Nephron (organoid): Measurements from ENCODE around the gene SNRNP25.

ENCODE experiments used
- H3K27ac Mint-ChIP-seq, 3 experiments: 2 replicates each; pipeline ENCODE4 v1.8.0; 2020; ENCODE audit warnings: mixed read lengths in 3 of 3, mild to moderate bottlenecking in 2 of 3, moderate library complexity in 1 of 3
- H3K27me3 Mint-ChIP-seq: 2 replicates; pipeline ENCODE4 v1.8.0; 2021; ENCODE audit warnings: low read depth, mild to moderate bottlenecking, moderate library complexity, mixed read lengths
- H3K36me3 Mint-ChIP-seq: 2 replicates; pipeline ENCODE4 v1.8.0; 2020; ENCODE audit warnings: low read depth, mixed read lengths
- H3K4me1 Mint-ChIP-seq: 2 replicates; pipeline ENCODE4 v1.8.0; 2020; ENCODE audit warnings: mixed read lengths
- H3K4me3 Mint-ChIP-seq, 3 experiments: 2 replicates each; pipeline ENCODE4 v1.8.0; 2020; ENCODE audit warnings: mild to moderate bottlenecking in 3 of 3, mixed read lengths in 3 of 3, moderate library complexity in 2 of 3
- H3K9me3 Mint-ChIP-seq: 2 replicates; pipeline ENCODE4 v1.8.0; 2020; ENCODE audit warnings: mixed read lengths
- CTCF ChIP-seq, 3 experiments: fragments of 200-600 bp; sonication (generic); IDR thresholded peaks; one replicate each; pipeline ENCODE4 v1.5.0; 2021; ENCODE audit warnings: antibody characterized with exemption in 3 of 3; ENCODE audit not compliant: unreplicated experiment in 3 of 3

The SNRNP25 gene

GRCh38 chr16:33877-34647, 19.6 kb upstream of the SNRNP25 start:
- H3K36me3 Mint-ChIP-seq, result no peaks in the 10 kb centered on the region
- H3K4me3 Mint-ChIP-seq, result no peak overlapping the region
- no peak for TF ChIP-seq CTCF (IDR thresholded peaks at IDR 0.05; ENCODE audit: unreplicated experiment in 3 of 3)
- H3K9me3 Mint-ChIP-seq, result no peaks in the 10 kb centered on the region
- H3K27me3 Mint-ChIP-seq, result no peaks in the 10 kb centered on the region
- H3K27ac Mint-ChIP-seq, result peak overlapping the region in 1 of 3 experiments; percentile 1
- H3K4me1 Mint-ChIP-seq, result peaks cover 7% of the 10 kb centered on the region

- no peaks in the 10 kb centered on the region for H3K36me3 Mint-ChIP-seq
- H3K4me1 Mint-ChIP-seq, result peaks cover 7% of the 10 kb centered on the region
- H3K27ac Mint-ChIP-seq, result peak overlapping the region in 1 of 3 experiments; percentile 1
- no peaks in the 10 kb centered on the region for H3K27me3 Mint-ChIP-seq
- TF ChIP-seq CTCF (IDR thresholded peaks at IDR 0.05; ENCODE audit: unreplicated experiment in 3 of 3), result no peak
- H3K4me3 Mint-ChIP-seq, result no peak overlapping the region
- no peaks in the 10 kb centered on the region for H3K9me3 Mint-ChIP-seq
Observed at GRCh38 chr16:34648-34987, 19.0 kb upstream of the SNRNP25 start.

- Mint-ChIP-seq H3K4me3 (no peak overlapping the region), H3K27ac (no peak overlapping the region), H3K4me1 (peaks cover 7% of the 10 kb centered on the region), H3K27me3 (no peaks in the 10 kb centered on the region), H3K36me3 (no peaks in the 10 kb centered on the region), H3K9me3 (no peaks in the 10 kb centered on the region)
- no peak for TF ChIP-seq CTCF (IDR thresholded peaks at IDR 0.05; ENCODE audit: unreplicated experiment in 3 of 3)
Observed at GRCh38 chr16:35011-35677, 18.5 kb upstream of the SNRNP25 start.

GRCh38 chr16:35678-36305, 17.8 kb upstream of the SNRNP25 start:
- Mint-ChIP-seq H3K27ac (no peak overlapping the region), H3K4me3 (no peak overlapping the region), H3K4me1 (peaks cover 7% of the 10 kb centered on the region), H3K9me3 (no peaks in the 10 kb centered on the region), H3K36me3 (no peaks in the 10 kb centered on the region), H3K27me3 (no peaks in the 10 kb centered on the region)
- TF ChIP-seq CTCF (IDR thresholded peaks at IDR 0.05; ENCODE audit: unreplicated experiment in 3 of 3), result no peak

- H3K36me3 Mint-ChIP-seq, result peaks cover 2% of the 10 kb centered on the region
- no peaks in the 10 kb centered on the region for H3K9me3 Mint-ChIP-seq
- H3K4me3 Mint-ChIP-seq, result no peak overlapping the region
- H3K27ac Mint-ChIP-seq, result no peak overlapping the region
- TF ChIP-seq CTCF (IDR thresholded peaks at IDR 0.05; ENCODE audit: unreplicated experiment in 3 of 3), result no peak
- peaks cover 7% of the 10 kb centered on the region for H3K4me1 Mint-ChIP-seq
- no peaks in the 10 kb centered on the region for H3K27me3 Mint-ChIP-seq
Observed at GRCh38 chr16:36336-36984, 17.2 kb upstream of the SNRNP25 start.
